Embryonic facial prominence (tissue), 1 donor: ENCODE results near the gene C1QTNF3.
A peak's percentile ranks its signal among the peaks of the same experiment; 100 is the strongest.
"Not testable (repeated sequence)": the region's sequence is repeated elsewhere in the genome, so short reads cannot be mapped to it uniquely, and the experiment has no call there.

Experiments
- DNase-seq: peaks from one replicate; pipeline ENCODE4 v3.0.0-alpha.2; 2016; ENCODE audit errors: extremely low spot score

The C1QTNF3 gene

DNA sequence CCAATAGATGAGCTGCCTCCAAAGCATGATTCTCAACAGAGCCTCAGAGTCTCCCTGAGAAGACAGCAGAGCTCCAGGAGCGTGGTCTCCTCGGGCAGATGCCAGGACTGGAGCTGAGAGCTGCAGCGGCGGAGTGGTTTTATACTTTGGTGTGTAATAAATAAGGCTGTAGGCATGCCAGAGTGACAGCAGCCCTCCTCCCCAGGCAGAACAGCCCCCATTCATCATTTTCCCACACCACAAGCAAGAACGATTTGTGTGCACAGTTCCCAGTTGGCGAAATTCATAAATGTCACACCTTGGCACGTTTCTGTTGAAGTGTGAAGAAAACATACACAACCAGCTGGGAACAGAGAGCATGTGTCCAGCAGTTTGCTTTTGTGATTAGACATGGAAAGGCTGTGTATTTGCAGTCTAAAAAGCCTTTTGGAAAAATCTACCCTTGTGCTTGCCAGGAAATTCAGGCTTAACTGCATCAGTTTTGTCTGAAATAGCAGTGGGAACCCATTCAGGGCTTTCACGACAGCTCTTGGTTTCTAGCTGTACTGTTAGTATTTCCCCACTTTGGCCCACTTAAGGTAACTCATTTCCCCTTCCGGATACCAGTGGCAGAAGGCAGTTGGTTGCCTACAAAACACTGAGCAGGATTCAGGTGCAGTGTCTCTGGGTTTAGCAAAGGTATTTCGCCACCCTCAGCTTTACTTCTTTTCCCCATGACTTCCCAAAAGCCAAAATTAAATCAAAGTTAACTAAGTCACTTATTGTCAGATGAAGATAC lies at the start of gene C1QTNF3:
Gene C1QTNF3, minus strand, starts transcription at position 115 of the 778 bp plus-strand sequence. Its CDS starts 88 bp downstream, at position 27.
- no peak for DNase-seq

- DNase-seq: not testable (repeated sequence)
These were observed 48.0 kb upstream of the C1QTNF3 start for GRCh38 chr5:34091039-34091438.

DNA sequence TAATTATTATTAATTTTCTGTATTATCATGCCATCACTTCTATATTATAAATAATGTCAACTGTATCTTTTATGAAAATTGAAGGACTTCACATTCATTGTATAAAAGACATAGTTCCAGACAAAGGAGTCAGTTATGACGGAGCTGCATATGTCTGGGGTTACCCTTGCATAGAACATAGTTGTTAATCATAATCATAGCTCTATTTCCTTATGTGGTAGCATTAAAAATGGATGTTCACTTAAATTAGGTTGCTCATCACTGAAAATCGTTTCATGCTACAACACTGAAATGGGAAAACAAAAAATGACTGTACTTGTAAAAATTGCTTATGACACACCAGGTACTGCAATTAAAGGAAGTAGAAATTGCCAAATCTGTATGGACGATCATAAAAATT lies 46.8 kb upstream of the C1QTNF3 start:
- DNase-seq: not testable (repeated sequence)

DNA sequence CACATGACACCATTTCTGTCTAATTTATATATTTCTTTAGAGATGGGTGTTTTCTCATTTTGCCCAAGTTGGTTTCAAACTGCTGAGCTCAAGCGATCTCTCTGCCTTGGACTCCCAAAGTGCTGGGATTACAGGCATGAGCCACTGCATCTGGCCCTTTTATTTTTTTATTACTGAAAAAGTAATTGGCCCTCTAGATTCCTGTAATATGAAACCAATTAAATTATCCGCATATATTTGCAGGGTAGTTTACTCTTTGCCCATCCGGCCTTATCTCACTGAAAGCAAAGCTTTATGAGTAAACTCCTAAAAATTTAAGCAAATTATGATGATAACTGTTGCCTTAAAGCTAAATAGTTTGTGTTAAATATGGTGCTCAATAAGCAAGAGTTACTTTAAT lies 44.7 kb upstream of the C1QTNF3 start:
- not testable (repeated sequence) for DNase-seq

DNA sequence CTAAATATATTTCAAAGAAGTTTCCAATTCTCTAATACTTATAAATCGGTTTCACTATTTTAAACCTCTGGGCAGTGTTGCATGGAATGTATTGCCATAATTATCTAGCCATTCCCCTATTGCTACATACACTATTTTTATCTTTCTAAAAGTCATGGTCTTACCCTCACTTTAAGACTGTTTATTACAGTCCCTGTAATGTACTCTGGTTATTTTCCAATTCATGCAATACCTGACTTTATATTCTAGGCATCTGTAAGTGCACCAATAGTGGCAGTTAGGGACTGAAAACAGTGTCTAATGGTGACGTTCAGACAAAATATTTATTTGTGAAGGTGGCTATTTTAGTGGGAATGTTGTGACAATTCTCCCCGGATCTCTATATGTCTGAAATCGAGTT lies 40.9 kb upstream of the C1QTNF3 start:
- not testable (repeated sequence) for DNase-seq

- not testable (repeated sequence) for DNase-seq
These were observed 36.5 kb upstream of the C1QTNF3 start for GRCh38 chr5:34079505-34079904.

DNA sequence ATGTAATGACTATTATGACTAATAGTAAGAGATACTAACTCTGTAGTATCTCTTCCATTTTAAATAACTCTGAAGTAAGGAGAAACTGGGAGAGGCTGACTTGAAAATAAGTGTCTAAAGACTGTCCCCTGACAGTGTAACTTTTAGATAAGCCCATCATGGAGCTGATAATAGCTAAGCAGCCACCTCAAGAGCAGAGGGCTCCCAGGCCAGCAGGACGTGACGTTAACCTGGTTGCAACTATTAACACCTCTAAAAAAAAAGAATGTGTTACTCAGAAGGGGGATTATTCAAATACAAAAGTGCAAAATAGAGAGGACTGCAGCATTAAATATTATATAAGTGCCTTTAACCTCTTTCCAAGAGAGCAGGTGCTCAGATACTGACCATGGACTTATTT lies 34.6 kb upstream of the C1QTNF3 start:
- DNase-seq: not testable (repeated sequence)

- not testable (repeated sequence) for DNase-seq
These were observed 33.8 kb upstream of the C1QTNF3 start for GRCh38 chr5:34076719-34077364.

DNA sequence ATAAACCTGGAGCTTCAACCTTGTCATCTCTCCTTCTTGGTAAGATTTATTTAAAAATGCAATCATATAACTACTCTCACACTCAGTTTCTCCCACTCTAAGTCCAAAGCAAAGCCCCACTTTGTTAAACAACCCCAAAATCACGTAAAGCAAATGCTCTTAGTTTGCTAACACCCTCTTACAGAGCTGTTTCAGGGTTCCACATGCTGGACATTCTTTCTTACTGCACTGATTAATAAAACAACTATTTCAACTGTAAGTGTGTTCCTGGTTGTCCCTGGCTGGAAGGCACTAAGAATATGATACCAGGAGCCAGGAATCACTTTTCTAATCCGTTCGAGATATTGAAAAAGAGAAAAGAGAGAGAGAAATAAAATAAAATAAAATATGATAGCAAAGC lies 31.5 kb upstream of the C1QTNF3 start:
- not testable (repeated sequence) for DNase-seq

- not testable (repeated sequence) for DNase-seq
These were observed 31.1 kb upstream of the C1QTNF3 start for GRCh38 chr5:34074071-34074470.

DNA sequence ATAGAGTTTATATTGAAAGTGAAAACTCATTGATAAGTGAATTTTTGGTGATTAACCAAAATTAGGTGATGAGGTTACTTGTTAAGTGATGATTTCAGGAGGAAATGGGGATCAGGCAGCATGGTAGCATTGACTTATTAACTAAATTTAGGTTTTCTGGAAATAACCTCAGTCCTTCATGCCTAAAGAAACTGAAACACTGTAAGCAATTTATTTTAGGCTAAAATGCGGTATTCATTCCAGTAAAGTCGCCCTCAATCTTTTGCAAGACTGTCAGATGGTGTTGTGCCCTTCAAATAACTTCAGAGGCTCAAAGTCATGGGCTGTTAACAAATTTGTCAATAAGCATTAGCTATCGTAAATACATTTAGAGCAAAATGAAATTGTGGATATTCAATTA lies 27.6 kb upstream of the C1QTNF3 start:
- DNase-seq: not testable (repeated sequence)

DNA sequence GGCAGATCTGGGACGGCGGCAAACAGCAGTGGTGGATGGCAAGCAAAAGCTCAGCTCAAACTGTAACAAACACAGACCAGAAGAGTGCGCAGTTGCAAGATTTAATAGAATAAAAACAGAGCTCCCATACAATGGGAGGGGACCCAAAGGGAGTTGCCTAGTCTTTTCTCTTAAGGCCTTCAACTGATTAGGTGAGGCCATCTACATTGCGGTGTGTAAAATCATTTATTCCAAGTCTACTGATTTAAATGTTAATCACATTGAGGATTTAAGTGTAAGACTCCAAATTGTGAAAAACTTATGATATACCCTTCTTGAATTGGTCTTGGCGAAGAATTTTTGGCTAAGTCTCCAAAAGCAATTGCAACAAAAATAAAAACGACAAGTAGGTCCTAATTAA lies 21.6 kb upstream of the C1QTNF3 start:
- DNase-seq: no peak

DNA sequence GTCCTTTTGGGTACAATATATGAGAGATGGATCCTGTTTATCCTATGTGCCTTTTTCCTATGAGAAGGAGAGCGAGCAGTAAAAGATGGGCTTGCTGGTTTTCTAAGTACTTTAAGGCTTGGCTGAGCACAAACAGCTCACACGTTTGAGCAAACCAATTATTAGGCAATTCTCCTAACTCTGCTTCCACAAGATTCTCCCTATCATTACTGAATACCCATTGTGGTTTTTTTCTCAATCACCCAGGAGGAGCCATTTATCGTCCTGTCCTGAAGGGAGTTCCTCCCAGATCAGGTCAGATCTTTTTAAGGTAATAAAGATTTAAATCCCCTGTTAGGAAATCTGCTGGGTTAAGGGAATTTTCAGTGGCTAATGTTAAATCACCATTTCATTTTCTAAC lies 19.4 kb upstream of the C1QTNF3 start:
- DNase-seq: no peak

DNA sequence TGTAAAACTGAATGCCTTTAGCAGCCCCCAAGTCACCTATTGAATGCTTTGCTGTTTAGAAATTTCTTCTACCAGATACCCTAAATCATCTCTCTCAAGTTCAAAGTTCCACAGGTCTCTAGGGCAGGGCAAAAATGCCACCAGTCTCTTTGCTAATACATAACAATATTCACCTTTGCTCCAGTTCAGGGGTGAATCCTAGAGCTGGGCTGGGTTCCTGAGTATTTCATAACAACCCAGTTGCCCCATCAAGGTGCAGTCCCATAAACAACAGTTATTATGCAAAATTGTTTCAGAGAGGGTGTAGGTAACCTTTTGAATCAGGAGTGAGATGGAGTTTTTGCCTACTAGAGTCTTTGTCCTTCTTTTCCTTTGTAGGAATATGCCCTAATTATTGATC lies 19.0 kb upstream of the C1QTNF3 start:
- DNase-seq: no peak

- DNase-seq: no peak
These were observed 17.0 kb upstream of the C1QTNF3 start for GRCh38 chr5:34059977-34060376.

GRCh38 chr5:34058532-34058931 lies 15.5 kb upstream of the C1QTNF3 start:
- no peak for DNase-seq

GRCh38 chr5:34057569-34057968 lies 14.6 kb upstream of the C1QTNF3 start:
- DNase-seq: no peak

DNA sequence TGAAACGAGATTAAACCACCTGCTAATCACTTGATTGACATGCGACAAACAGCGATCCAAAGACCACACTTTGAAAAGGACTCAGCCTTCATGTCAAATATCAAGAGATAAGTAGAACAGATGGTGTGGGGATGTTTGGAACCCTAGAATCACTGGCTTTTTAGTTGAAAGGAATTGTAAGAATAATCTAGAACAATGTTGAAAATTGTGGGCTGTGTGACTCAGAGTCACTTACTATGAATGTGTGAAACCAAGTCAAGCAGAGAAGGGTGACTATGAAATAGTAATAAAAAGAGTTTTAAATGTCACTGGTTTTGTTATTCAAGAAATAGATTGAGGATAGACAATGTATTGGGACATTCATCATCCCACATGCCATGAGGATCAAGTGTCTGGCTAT lies 14.1 kb upstream of the C1QTNF3 start:
- DNase-seq: no peak

DNA sequence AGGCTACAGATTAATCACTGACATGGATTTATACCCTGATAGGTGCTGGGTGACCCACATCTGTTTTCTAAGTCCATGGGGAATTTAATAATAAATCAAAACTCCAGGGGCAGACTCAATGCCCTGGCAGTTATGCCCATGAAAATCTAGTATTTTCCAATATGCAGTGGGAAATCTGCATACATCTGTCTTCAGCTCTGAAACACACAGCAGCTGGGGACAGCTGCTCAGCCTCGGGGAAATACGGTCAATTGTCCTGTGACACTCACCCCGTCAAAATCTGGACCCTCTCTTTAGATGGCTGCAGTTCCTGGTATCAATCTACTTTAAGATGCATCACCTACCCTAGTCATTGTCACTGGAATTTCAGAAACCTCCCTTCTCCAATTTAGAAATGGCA lies 12.7 kb upstream of the C1QTNF3 start:
- no peak for DNase-seq

- DNase-seq: no peak
These were observed 11.4 kb upstream of the C1QTNF3 start for GRCh38 chr5:34054400-34054729.

GRCh38 chr5:34053571-34054399 lies 10.8 kb upstream of the C1QTNF3 start:
- DNase-seq: no peak

DNA sequence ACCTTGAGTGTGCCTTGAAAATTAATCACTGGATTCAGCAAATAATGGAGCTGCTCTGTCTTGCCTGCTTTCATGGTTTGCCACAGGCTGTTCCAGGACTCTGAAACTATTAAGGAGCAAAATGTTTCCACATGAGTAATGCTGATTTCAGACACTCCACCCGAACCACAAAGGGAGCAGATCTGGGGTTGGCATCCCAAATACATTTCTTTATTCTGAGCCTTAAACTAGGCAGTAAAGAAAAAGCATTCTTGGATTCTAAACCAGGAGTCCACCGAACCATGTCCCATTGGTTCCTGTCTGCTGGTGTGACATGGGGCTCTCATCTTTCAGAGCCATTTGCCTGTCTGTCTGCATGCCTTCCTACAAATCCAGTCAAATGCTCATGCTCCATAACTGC lies 10.1 kb upstream of the C1QTNF3 start:
- peak; percentile 56 for DNase-seq
